IgD-negative memory B cell (primary cell): ENCODE results near the gene IP6K2. TPM values are rescaled to one million over a fixed set of nuclear protein-coding genes. Genes with fewer than 3 reads are reported as not detected.
"Not testable (repeated sequence)": the region's sequence is repeated elsewhere in the genome, so short reads cannot be mapped to it uniquely, and the experiment has no call there.

Experiments
- H3K27ac Mint-ChIP-seq, 3 donors: one replicate each; pipeline ENCODE4 v1.8.0; 2020 to 2022; ENCODE audit warnings: mild to moderate bottlenecking in 3 of 3, mixed read lengths in 3 of 3, moderate library complexity in 1 of 3
- H3K27me3 Mint-ChIP-seq: one replicate; pipeline ENCODE4 v1.8.0; 2021; ENCODE audit warnings: mixed read lengths
- H3K36me3 Mint-ChIP-seq: one replicate; pipeline ENCODE4 v1.8.0; 2020; ENCODE audit warnings: mild to moderate bottlenecking, mixed read lengths
- H3K4me1 Mint-ChIP-seq, 3 donors: one replicate each; pipeline ENCODE4 v1.8.0; 2020 to 2022; ENCODE audit warnings: mixed read lengths in 3 of 3, mild to moderate bottlenecking in 1 of 3
- H3K4me3 Mint-ChIP-seq, 4 donors: one replicate each; pipeline ENCODE4 v1.8.0; 2020 to 2022; ENCODE audit warnings: mild to moderate bottlenecking in 4 of 4, mixed read lengths in 4 of 4, moderate library complexity in 3 of 4
- H3K9me3 Mint-ChIP-seq, 3 donors: one replicate each; pipeline ENCODE4 v1.8.0; 2020 to 2021; ENCODE audit warnings: mixed read lengths in 3 of 3, mild to moderate bottlenecking in 1 of 3
- polyA plus RNA-seq: library from polyadenylated mRNA; unstranded; fragments of 300-500 nt; fragmentation: Illumina TruSeq; gene quantifications from one replicate; pipeline ENCODE4 v1.2.3, GENCODE V29; 2021

IP6K2 gene, protein sequence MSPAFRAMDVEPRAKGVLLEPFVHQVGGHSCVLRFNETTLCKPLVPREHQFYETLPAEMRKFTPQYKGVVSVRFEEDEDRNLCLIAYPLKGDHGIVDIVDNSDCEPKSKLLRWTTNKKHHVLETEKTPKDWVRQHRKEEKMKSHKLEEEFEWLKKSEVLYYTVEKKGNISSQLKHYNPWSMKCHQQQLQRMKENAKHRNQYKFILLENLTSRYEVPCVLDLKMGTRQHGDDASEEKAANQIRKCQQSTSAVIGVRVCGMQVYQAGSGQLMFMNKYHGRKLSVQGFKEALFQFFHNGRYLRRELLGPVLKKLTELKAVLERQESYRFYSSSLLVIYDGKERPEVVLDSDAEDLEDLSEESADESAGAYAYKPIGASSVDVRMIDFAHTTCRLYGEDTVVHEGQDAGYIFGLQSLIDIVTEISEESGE
- polyA plus RNA-seq: 43.4 TPM

GRCh38 chr3:48716982-48717746, at the start of gene IP6K2:
IP6K2 (minus strand) TSS chr3:48717221; CDS start chr3:48695291, 21,930 bp downstream.
- H3K9me3 Mint-ChIP-seq: peaks cover 0 to 2% (median 0%) of the 10 kb centered on the region in 3 donors
- peak within 1 kb of the TSS; percentile 92 to 99 (median 98) for H3K4me3 Mint-ChIP-seq
- H3K4me1 Mint-ChIP-seq: peaks cover 18 to 34% (median 21%) of the 10 kb centered on the region in 3 donors
- H3K36me3 Mint-ChIP-seq: peaks cover 3% of the 10 kb centered on the region
- H3K27me3 Mint-ChIP-seq: no peaks in the 10 kb centered on the region
- peak within 1 kb of the TSS; percentile 78 to 98 (median 93) for H3K27ac Mint-ChIP-seq

- H3K4me3 Mint-ChIP-seq: no peak overlapping the region
- peaks cover 0 to 2% (median 0%) of the 10 kb centered on the region in 3 donors for H3K4me1 Mint-ChIP-seq
- H3K9me3 Mint-ChIP-seq: no peaks in the 10 kb centered on the region
- H3K36me3 Mint-ChIP-seq: peaks cover 14% of the 10 kb centered on the region
- H3K27ac Mint-ChIP-seq: no peak overlapping the region
- no peaks in the 10 kb centered on the region for H3K27me3 Mint-ChIP-seq
These were observed 48.4 kb upstream of the IP6K2 start for GRCh38 chr3:48765376-48765775.

- Mint-ChIP-seq H3K36me3 (peaks cover 15% of the 10 kb centered on the region), H3K9me3 (no peaks in the 10 kb centered on the region), H3K4me3 (no peak overlapping the region), H3K27ac (no peak overlapping the region), H3K4me1 (peaks cover 0 to 2% (median 0%) of the 10 kb centered on the region in 3 donors), H3K27me3 (no peaks in the 10 kb centered on the region)
These were observed 45.8 kb upstream of the IP6K2 start for GRCh38 chr3:48762816-48763215.

DNA sequence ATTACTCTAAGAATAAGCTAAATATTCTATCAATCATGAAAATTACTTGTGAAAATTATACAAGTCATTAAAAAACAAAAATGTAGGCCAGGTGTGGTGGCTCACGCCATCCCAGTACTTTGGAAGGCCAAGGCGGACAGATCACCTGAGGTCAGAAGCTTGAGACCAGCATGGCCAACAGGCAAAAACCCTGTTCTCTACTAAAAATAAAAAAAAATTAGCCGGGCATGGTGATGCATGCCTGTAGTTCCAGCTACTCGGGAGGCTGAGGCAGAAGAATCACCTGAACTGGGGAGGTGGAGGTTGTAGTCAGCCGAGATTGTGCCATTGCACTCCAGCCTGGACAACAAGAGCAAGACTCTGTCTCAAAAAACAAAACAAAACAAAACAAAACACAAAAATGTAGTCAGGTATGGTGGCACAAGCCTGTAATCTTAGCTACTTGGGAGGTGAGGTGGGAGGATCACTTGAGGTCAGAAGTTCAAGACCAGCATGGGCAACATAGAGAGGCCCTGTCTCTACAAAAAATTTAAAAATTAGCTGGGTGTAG, 43.0 kb upstream of the IP6K2 start:
- H3K36me3 Mint-ChIP-seq: peaks cover 14% of the 10 kb centered on the region
- H3K27ac Mint-ChIP-seq, H3K9me3 Mint-ChIP-seq, H3K4me1 Mint-ChIP-seq, H3K27me3 Mint-ChIP-seq, H3K4me3 Mint-ChIP-seq: not testable (repeated sequence)

- H3K9me3 Mint-ChIP-seq, H3K27me3 Mint-ChIP-seq, H3K27ac Mint-ChIP-seq, H3K4me1 Mint-ChIP-seq, H3K4me3 Mint-ChIP-seq: not testable (repeated sequence)
- H3K36me3 Mint-ChIP-seq: peaks cover 11% of the 10 kb centered on the region
These were observed 42.5 kb upstream of the IP6K2 start for GRCh38 chr3:48759531-48759930.

GRCh38 chr3:48759071-48759470, 42.0 kb upstream of the IP6K2 start:
- H3K27me3 Mint-ChIP-seq: no peaks in the 10 kb centered on the region
- H3K4me1 Mint-ChIP-seq: no peaks in the 10 kb centered on the region
- no peaks in the 10 kb centered on the region for H3K9me3 Mint-ChIP-seq
- H3K4me3 Mint-ChIP-seq: no peak overlapping the region
- H3K27ac Mint-ChIP-seq: no peak overlapping the region
- peaks cover 7% of the 10 kb centered on the region for H3K36me3 Mint-ChIP-seq

GRCh38 chr3:48756640-48757039, 39.6 kb upstream of the IP6K2 start:
- Mint-ChIP-seq H3K4me1 (no peaks in the 10 kb centered on the region), H3K36me3 (peaks cover 2% of the 10 kb centered on the region), H3K27me3 (no peaks in the 10 kb centered on the region), H3K27ac (peak overlapping the region in 1 of 3 donors; percentile 78), H3K9me3 (no peaks in the 10 kb centered on the region), H3K4me3 (no peak overlapping the region)

- Mint-ChIP-seq H3K27ac (no peak overlapping the region), H3K36me3 (peaks cover 8% of the 10 kb centered on the region)
These were observed 33.8 kb upstream of the IP6K2 start for GRCh38 chr3:48750856-48751255.

GRCh38 chr3:48748754-48749153, 31.7 kb upstream of the IP6K2 start:
- H3K27ac Mint-ChIP-seq: no peak overlapping the region
- H3K4me1 Mint-ChIP-seq: no peaks in the 10 kb centered on the region
- no peak overlapping the region for H3K4me3 Mint-ChIP-seq
- peaks cover 8% of the 10 kb centered on the region for H3K36me3 Mint-ChIP-seq
- H3K9me3 Mint-ChIP-seq: peaks cover 0 to 4% (median 0%) of the 10 kb centered on the region in 3 donors
- no peaks in the 10 kb centered on the region for H3K27me3 Mint-ChIP-seq

More at GRCh38 chr3:48750856-48751255, 33.8 kb upstream of the IP6K2 start:
- Mint-ChIP-seq H3K9me3 (peaks cover 0 to 1% (median 0%) of the 10 kb centered on the region in 3 donors), H3K4me3 (no peak overlapping the region), H3K4me1 (no peaks in the 10 kb centered on the region), H3K27me3 (no peaks in the 10 kb centered on the region)

DNA sequence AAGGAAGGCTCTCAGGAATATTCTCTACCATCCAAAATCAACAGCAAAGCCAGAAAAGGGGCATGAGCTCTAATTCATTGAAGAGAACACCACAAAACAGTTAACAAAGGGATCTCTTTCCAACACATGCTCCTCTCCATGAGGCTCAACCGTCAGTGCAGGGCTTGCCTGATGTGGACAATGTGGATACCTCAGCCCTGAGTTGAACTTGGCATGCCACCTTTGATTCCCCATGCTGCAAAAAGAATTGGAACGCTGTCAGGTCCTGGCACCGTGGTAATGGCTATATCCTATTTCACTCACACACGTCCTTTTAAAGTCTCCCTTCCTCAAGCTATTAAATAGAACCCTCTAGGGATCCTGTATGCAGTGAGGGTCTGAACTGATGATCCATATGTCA, 30.7 kb upstream of the IP6K2 start:
- H3K9me3 Mint-ChIP-seq: peaks cover 0 to 4% (median 0%) of the 10 kb centered on the region in 3 donors
- H3K4me1 Mint-ChIP-seq: no peaks in the 10 kb centered on the region
- no peak overlapping the region for H3K4me3 Mint-ChIP-seq
- H3K36me3 Mint-ChIP-seq: peaks cover 8% of the 10 kb centered on the region
- no peaks in the 10 kb centered on the region for H3K27me3 Mint-ChIP-seq
- H3K27ac Mint-ChIP-seq: peak overlapping the region in 1 of 3 donors; percentile 11

DNA sequence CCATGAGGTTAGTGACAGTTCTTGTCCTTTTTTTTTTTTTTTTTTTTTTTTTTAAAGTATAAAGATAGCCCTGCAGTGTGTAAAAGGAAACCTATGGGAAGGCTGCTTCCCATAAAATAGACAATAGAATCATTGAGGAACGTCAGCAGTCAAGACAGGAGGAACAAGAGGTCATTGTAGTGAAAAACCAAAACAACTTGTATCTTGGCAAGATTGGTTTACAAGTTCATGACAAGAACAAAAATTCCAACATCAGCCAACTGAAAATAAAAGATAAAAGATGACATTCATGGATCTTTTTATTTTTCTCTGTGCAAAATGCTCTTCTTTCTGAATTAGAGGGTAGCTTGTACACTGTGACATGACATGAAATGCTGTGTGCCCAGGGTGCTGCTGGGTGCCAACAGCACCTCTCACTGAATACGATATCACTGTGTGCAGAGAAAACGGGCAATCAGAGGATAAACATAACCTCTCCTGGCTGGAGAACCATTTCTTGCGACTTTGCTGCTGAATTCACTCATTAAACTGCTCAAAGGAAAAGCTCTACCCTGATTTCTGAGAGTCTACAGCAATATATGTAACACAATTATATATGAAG, 30.1 kb upstream of the IP6K2 start:
- H3K27ac Mint-ChIP-seq: peak overlapping the region in 1 of 3 donors; percentile 11
- H3K36me3 Mint-ChIP-seq: peaks cover 8% of the 10 kb centered on the region
- no peaks in the 10 kb centered on the region for H3K27me3 Mint-ChIP-seq
- no peaks in the 10 kb centered on the region for H3K4me1 Mint-ChIP-seq
- peaks cover 0 to 4% (median 0%) of the 10 kb centered on the region in 3 donors for H3K9me3 Mint-ChIP-seq
- H3K4me3 Mint-ChIP-seq: no peak overlapping the region

DNA sequence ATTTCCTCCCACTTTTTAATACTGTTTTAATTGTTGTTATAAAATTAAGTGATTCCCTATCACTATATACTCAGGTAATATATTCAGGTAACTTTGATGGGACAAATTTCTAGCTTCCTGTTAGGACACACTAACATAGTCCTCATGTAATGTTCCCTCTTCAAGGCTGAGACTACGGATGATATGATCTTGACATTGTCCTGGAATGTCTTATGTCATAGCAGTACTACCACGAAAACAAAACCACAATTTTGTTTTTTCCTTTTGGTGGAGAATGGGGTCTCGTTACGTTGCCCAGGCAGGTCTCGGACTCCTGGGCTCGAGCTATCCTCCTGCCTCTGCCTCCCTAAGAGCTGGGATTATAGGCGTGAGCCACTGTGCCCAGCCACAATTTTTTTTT, 26.8 kb upstream of the IP6K2 start:
- H3K36me3 Mint-ChIP-seq: peaks cover 4% of the 10 kb centered on the region
- H3K27me3 Mint-ChIP-seq: no peaks in the 10 kb centered on the region
- H3K9me3 Mint-ChIP-seq: peaks cover 0 to 4% (median 0%) of the 10 kb centered on the region in 3 donors
- no peak overlapping the region for H3K4me3 Mint-ChIP-seq
- peaks cover 0 to 5% (median 3%) of the 10 kb centered on the region in 3 donors for H3K4me1 Mint-ChIP-seq
- no peak overlapping the region for H3K27ac Mint-ChIP-seq

DNA sequence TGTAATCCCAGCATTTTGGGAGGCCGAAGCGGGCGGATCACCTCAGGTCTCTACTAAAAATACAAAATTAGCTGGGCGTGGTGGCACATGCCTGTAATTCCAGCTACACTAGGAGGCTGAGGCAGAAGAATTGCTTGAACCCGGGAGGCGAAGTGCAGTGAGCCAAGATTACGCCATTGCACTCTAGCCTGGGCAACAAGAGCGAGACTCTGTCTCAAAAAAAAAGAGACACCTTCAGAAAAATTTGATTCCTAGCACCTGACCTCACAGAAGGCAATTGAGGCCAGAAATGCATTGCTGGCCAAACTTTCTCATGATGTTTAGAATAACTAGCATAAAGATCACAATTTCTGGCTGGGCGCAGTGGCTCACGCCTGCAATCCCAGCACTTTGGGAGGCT, 24.2 kb upstream of the IP6K2 start:
- peaks cover 0 to 12% (median 8%) of the 10 kb centered on the region in 3 donors for H3K4me1 Mint-ChIP-seq

DNA sequence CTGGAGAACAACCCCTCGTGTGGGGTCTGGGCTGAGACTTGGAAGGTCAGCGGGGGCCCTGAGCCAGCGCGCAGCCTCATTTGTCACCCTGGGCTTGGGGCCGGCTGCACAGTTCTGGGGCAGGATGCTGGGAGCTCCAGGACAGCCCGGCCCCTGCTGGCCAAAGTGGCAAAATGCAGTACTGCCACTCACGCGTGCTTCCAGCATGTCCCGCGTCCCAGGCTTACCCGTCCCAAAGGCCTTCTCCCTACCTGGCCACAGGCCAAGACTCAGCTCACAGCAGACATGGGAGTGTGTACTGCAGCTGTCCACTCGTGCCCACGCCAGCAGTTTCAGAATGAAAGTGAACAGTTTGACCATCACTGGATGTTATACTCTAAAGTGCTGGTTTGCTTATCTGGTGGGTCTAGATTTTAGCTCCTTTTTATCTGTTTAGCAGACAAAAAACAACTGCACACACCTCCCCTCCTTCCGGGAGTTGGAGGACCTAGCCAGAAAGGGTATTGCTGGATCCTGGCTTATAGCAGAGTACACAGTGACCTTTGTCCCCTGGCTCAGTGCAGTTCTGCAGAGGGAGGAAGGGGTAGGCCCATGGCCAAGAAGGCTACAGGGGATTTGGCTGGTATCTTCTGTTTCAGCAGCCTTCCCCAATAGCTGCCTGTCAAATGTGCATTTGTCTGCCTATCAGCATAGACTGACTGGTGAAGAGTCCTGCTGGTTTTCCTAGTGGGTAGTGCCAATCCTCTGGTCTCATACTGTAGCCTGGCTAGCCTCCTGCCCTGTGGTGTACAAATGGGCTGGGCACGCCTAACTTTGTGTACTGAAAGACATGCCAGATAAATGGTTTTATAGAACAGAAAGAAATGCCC, 23.2 kb upstream of the IP6K2 start:
- H3K27ac Mint-ChIP-seq: no peak overlapping the region
- H3K4me1 Mint-ChIP-seq: peaks cover 0 to 12% (median 8%) of the 10 kb centered on the region in 3 donors
- H3K9me3 Mint-ChIP-seq: no peaks in the 10 kb centered on the region
- no peaks in the 10 kb centered on the region for H3K36me3 Mint-ChIP-seq
- peak overlapping the region in 2 of 4 donors; percentile 78 to 85 for H3K4me3 Mint-ChIP-seq
- H3K27me3 Mint-ChIP-seq: no peaks in the 10 kb centered on the region

More for the DNA sequence above, 24.2 kb upstream of the IP6K2 start:
- H3K36me3 Mint-ChIP-seq, H3K27ac Mint-ChIP-seq, H3K4me3 Mint-ChIP-seq, H3K9me3 Mint-ChIP-seq, H3K27me3 Mint-ChIP-seq: not testable (repeated sequence)
